ENCODE measurements around the gene PTPN23.

GRCh38 chr3:47412453-47412756, 31.6 kb downstream of the PTPN23 start:
- no peak for TF ChIP-seq E2F4 (CRISPR knock-in tag; IDR thresholded peaks at IDR 0.05; ENCODE audit: borderline replicate concordance, low read depth)
- no peak for TF ChIP-seq RELA (CRISPR knock-in tag; IDR thresholded peaks at IDR 0.05; ENCODE audit: borderline replicate concordance)
- TF ChIP-seq USF2 (CRISPR knock-in tag; IDR thresholded peaks at IDR 0.05) = no peak

Measured in WTC11 (cell line).